GM19372 (cell line): Measurements from ENCODE around the gene RSPH3.
A peak's percentile ranks its signal among the peaks of the same experiment; 100 is the strongest.
"Not testable (repeated sequence)": the region's sequence is repeated elsewhere in the genome, so short reads cannot be mapped to it uniquely, and the experiment has no call there.

ENCODE experiments used
- ATAC-seq: cut with Tn5 transposase; IDR thresholded peaks from one replicate; pipeline ENCODE4 v1.9.1; 2021; ENCODE audit warnings: mild to moderate bottlenecking, low read depth, moderate library complexity; ENCODE audit not compliant: unreplicated experiment

Gene RSPH3

DNA sequence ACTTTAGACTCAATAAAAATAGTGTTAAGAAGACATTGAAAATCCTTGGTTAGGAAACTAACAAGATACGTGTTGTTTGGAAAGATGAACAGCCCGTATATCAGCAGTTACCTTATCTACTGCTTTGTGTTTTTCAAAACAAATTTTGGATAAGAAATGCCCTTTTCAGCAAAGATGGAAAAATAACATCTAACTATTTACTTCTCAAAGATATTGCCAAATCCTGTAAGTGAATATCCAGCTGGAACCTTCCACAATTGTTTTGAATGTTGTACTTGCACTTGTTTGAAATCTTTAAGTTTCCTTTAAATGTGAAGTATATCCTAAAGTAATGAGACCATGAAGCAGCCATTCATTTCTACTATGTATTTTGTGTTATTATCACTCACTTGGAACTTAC, 30.2 kb upstream of the RSPH3 start:
- no peak for ATAC-seq

DNA sequence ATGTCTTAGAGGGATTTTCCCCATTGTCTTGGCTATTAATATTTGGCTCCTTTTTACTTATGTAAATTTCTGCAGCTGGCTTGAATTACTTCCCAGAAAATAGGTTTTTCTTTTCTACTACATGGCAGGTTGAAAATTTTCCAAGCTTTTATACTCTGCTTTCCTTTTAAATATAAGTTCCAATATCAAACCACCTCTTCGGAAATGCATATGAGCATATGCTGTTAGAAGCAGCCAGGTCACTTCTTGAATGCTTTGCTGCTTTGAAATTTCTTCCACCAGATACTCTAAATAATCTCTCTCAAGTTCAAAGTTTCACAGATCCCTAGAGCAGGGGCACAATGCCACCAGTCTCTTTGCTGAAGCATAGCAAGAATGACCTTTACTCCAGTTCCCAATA, 25.2 kb upstream of the RSPH3 start:
- ATAC-seq = not testable (repeated sequence)

DNA sequence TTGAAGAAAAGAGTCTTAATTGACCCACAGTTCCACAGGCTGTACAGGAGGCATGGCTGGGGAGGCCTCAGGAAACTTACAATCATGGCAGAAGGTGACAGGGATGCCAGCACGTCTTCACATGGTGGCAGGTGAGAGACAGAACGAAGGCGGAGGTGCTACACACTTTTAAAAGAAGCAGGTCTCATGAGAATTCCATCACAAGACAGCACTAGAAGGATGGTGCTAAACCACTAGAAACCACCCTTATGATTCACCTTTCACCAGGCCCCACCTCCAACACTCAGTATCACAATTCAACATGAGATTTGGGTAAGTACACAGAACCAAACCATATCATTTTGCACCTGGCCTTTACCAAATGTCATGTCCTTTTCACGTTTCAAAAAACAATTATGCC, 23.9 kb upstream of the RSPH3 start:
- ATAC-seq = no peak

DNA sequence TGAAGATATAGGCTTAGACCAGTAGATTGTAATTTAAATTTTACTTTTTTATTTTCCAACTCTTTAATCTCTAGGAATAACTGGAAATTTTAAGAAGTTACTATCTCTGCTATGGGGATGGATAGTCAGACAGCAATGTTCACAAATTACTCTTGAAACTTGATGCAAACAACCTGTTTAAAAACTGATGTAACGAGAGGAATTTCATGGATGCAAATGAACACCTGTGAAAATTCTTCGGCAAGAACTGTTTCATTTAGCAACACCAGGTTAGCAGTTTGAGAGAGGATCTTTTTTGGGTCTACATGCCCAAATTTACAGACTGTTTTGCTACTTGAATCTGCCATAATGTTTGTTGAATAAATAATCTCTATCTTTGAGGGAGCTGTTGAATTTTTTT, 20.0 kb upstream of the RSPH3 start:
- ATAC-seq = no peak

DNA sequence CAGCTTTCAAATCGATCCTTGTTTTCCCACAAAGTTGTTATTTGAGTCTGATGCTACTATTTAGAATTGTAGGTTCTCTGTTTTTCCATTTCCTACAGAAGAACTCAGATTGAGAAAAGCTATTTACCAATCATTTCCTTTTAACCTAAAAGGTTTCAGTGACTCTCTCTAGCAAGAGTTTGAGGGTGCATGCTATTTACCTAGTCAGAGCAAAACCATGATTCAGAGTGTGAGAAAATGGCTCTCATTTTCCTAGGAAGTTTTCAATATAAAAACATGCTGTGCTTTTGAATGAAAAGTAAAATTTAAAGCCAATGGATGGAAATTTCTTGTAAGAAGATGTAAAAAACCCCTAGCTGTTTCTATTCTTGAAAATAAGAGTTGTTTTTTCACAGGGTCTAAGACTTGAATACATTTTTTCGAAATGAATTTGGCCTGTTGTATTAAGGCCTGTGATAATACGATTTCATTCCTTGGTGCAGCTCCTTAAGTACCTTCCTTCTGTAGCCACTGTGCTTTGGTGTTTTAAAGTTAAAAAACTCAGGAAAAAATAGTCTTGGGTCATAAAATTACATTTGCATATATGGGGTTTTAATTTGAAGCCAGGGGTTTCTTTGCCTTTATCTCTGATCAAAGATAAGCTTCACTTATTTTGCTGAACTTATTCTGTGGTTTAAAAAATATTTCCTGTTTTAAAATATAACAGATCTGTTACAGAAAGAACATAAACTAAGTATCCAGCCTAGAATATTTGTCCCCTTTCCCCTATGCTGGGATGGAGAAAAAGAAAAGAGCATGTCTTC, 18.0 kb upstream of the RSPH3 start:
- no peak for ATAC-seq

DNA sequence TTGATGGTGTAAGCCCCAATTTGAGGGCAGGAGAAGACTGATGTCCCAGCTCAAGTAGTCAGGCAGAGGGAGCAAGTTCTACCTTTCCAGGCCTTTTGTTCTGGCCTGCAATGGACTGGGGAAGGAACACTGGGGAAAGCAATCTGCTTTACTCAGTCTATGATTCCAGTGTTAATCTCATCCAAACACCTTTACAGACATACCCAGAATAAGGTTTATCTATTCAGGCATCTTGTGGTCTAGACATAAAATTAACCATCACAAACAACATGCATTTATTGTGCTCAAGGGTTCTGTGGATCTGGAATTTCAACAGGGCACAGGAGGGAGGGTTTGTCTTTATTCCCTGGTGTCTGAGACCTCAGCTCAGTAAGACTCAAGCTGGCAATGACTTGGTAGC, 14.4 kb upstream of the RSPH3 start:
- ATAC-seq = no peak

DNA sequence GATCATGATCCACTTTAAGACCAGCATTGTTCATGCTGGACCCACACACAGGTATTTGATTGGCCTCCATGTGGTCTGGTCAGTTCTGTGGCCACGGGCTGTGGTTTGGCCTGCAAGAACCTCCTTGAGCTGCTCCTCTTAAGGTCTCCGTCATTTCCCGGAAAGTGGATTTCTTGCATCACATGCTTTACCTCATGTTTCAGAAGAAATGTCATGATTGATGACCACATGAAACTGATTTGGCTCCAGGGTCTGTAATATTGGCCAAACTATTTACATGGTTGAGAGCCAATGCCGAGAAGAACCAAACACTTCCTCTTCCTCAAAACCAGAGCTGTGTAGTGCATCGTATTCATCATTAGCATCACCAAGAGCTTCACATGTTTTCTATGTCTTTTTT, 13.2 kb upstream of the RSPH3 start:
- no peak for ATAC-seq

DNA sequence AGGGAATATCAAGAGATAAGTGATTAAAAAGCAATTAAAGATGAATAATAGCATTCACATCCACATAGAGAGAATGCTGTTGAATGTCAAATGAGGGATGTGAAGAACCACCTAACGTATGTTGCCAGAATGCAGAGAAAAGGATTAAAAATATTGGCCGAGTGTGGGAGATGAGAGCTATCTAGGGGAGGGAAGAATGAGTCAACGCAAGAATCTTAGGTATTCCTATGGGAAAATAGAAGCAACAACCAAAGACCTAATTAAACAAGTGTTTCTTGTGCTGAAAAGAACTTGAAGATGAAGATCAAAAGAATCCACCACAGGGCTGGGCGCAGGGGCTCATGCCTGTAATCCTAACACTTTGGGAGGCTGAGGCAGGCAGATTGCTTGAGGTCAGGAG, 12.2 kb upstream of the RSPH3 start:
- ATAC-seq = no peak

DNA sequence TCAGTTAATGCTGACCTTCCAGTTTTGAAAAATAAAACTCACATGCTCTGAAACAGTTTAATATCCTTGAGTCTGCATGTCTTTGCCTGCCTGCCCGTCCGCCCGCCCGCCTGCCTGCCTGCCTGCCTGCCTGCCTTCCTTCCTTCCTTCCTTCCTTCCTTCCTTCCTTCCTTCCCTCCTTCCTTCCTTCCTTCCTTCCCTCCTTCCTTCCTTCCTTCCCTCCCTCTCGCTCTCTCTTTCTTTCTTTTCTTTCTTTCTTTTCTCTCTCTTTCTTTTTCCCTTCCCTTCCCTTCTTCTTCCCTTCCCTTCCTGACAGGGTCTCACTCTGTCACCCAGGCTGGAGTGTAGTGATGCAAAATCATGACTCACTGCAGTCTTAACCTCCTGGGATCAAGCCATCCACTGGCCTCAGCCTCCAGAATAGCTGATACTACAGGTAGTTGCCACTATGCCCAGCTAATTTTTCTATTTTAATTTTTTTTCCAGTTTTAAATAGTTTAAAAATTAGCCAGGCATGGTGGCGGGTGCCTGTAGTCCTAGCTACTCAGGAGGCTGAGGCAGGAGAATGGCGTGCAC, 10.1 kb upstream of the RSPH3 start:
- not testable (repeated sequence) for ATAC-seq

DNA sequence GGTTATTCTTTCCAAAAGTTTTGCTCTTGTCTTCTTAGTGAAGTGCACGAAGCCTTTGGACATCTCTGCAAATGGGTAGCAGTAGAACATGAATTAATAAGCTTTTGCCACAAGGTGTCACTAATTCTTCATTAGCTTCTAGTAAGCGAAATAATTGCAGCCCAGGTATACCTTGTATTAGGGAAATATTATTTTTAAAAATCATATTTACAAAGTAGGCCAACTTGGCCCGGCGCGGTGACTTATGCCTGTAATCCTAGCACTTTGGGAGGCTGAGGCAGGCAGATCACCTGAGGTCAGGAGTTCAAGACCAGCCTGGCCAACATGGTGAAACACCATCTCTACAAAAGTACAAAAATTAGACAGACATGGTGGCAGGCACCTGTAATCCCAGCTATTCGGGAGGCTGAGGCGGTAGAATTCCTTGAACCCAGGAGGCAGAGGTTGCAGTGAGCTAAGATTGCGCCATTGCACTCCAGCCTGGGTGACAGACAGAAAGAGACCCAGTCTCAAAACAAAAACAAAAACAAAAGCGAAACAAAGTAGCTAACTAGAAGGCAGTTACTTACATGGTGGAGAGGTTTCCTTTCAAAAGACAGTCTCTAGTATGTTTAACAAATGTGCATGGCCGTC, 8.8 kb upstream of the RSPH3 start:
- ATAC-seq = peak; percentile 61

DNA sequence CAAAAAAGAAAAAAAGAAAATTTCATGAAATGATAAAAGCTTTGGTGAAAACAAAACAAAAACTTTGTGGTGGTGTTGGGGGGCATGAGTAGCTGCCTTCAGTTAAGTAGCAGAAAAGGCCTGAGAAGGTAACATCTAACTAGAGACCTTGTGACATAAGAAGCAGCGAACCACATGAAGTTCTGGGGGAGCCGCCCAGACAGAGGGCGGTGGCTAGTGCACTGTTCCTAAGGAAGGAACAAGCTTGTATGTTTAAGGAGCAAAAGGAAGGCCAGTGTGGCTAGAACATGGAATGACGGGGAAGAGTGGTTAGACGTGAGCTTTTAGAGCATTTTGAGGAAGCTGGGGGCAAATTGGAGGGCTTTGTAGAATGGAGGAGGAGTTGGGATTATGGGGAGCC, 7.5 kb upstream of the RSPH3 start:
- ATAC-seq = no peak

DNA sequence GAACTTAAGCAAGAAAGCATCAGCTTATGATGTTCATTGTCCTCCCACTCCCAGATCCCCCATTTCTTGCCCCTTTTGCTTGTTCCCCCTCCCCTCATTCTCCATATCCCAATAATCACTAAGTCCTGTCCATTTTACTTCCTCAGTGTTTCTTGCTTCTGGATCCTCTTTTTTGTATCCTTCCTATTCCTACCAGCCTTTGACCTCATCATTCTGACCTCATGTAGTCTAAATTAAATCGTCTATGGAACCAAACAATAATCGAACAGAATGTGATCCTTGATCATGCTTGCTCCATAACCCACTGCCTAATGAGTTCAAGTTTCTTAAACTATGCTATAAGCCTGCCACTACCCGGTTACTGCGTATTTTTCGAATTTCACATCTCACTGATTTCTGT, 5.4 kb upstream of the RSPH3 start:
- no peak for ATAC-seq

DNA sequence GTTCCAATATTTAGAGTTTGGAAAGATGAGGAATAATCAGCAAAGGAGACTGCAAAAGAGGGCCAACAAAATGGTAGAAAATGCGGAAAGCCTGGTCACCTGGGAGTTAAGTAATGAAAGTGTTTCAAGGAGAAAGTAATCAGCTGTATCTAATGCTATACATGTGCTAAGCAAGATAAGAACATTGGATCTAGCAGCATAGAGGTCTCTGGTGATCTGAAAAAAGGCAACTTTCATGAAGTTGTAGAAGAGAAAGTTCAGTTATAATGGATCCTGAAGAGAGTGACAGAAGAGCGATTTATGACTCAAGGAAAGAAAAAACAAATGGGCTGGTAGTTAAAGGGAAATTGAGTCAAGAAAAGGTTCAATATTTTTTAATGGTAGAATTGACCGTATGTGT, 4.6 kb upstream of the RSPH3 start:
- ATAC-seq = no peak

DNA sequence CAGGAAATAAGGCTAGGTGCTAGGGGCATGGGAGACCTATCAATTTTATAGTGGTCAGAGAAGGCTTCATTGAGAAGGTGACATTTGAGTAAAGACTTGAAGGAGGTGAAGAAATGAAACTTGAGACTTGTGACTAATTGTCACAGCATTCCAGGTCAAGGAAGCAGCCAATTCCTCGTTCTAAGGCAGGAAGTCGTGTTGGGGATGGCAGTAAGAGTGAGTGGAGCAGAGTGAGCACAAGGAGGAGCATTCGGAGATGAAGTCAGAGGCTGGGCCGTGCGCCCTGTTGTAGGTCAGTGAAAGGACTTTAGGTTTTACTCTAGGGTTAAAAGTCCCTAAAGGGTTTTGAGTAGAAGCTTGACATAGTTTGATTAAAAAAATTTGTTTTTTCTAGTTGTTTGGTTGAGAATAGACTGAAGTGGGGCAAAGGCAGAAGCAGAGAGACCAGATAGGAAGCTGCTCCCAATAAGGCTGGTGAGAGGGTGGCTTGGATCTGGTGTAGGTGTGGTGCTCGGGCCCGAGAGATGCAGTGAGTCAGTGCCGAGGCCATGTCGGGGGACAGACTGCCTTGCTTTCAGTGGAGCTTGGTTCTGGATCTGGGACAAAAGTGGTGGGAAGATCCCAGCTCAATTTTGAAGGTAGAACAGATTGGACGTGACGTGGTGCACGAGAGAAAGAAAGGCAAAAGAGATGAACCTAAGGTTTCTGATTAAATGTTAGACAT, 2.6 kb upstream of the RSPH3 start:
- no peak for ATAC-seq

DNA sequence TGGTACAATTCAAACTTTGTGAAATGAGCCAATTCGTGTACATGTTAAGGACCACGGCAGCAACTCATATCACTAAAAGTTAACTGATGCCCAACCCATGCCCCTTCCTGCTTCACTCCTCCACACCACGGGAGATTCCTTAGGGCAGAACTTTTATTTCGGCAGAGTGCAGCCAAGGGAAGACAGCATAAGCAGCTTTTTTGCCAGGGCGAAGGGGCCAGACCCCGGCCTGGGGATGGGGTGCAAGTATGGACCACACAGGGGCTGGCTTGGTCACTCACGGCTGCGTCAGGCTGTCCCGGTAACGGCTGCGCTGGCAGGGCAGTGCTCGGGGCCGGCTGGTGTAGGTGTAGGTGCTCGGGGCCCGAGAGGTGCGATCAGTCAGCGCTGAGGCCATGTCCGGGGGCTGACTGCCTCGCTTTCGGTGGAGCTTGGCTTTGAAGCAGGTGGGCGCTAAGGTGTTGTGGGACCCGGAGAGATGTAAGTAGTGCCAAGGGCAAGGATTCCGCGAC, 792 bp downstream of the RSPH3 start:
- ATAC-seq = peak; percentile 39

DNA sequence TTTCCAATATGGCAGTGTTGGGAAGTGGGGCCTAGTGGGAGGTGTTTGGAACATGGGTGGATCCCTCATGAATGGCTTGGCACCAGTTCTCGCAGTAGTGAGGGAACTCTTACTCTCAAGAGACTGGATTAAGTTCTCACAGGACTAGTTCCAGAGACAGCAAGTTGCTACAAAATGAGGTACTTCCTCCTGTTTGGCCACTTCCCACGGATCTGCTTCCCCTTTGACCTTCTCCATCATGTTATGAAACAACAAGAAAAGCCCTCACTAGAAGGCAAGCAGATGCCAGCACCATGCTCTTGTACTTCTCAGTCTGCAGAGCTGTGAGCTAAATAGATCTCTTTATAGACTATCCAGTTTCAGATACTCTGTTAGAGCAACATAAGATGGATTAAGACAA, 3.1 kb downstream of the RSPH3 start:
- no peak for ATAC-seq

DNA sequence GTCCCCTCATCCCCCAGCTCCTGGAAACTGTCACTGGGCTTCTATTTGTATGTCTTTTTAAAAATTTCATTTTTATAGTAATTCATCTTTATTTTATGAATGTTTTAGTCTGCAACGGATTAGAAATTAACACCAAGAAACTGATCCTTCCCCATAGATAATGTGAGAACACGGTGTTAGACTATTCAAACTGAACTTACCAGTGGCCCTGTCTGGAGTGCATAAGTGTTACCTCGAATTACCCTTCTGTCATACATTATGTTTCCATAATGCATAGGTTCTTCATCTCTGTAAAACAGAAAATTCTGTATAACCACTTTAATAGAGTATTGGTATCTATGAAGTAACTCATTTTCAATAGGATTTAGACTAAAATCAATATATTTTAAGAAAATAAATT, 6.4 kb downstream of the RSPH3 start:
- ATAC-seq = no peak

DNA sequence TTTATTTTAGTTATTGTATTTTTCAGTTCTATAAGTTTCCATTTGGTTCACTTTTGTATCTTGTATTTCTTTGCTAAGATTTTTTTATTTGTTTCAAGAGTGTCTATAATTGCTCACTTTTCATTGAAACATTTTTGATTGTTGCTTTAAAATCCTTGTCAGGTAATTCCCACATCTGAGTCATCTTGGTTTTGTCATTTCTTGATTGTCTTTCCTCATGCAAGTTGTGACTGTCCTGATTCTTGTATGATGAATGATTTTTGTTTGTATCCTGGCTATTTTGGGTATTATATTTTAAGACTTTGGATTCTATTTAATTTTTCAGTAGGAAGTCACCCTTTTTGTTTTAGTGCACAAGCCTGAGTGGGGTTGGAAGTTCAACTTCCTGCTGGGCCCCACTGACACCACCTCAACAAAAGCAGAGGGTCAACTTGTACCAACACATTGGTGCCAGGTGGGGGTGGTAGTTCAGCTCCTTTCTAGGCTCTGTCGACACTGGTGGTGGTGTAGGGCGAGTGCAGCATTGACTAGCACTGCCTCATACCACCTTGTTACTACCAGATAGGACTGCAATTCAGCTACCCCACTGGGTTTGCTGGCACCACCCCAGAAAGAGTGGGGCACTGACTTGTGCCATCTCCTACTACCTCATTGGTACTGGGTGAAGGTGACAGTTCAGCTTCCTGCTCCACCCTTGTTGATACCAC, 8.8 kb downstream of the RSPH3 start:
- ATAC-seq = no peak

DNA sequence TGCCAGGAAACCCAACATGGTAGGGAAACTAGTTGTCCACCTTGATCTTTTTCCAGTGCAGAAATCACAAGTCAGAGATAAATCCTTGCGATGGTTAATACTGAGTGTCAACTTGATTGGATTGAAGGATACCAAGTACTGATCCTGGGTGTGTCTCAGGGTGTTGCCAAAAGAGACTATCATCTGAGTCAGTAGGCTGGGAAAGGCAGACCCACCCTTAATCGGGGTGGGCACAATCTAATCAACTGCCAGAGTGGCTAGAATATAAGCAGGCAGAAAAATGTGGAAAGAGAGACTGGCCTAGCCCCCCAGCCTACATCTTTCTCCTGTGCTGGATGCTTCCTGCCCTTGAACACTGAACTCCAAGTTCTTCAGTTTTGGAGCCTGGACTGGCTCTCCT, 10.3 kb downstream of the RSPH3 start:
- ATAC-seq = not testable (repeated sequence)

DNA sequence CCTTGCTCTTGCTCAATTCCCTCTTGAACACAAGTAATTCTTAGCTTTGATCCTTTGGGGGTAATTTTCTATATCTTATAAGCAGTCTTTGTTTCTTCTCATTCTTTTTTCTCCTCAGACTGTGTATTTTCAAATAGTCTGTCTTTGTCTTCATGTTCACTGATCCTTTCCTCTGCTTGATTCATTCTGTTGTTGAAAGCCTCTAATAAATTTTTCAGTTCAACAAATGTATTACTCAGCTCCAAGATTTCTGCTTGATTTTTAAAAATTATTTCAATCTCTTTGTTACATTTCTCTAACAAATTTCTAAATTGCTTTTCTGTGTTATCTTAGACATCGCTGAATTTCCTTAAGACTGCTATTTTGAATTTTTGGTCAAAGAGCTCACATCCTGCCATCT, 11.5 kb downstream of the RSPH3 start:
- ATAC-seq = no peak

DNA sequence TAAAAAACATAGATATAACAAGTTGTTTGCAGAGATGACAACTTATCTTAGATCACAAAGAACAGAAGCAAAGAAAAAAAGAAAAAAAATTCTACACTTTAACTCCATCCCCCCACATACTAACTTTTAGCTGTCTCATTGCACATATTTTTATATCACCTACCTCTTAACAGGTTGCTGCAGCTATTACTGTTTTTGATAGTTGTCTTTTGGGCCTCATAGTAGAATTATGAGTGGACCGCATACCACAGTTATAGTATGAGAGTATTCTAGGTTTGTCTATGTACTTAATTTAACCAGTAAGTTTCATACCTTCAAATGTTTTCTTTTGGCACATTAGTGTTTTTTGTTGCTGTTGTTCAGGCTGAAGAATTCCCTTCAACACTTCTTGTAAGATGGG, 12.3 kb downstream of the RSPH3 start:
- no peak for ATAC-seq
